ENCODE results near the gene HAUS7. TPM values are rescaled to one million over a fixed set of nuclear protein-coding genes. Genes with fewer than 3 reads are reported as not detected.

Gene HAUS7
- total and polyA plus RNA-seq, 2 of the 8 experiments (the other 6 are each of a cell fraction or from before 2014, with no cell fraction given): 45.4 to 54.0 TPM

GRCh38 chrX:153446636-153446936 is 23.8 kb downstream of the HAUS7 start (continued):
- TF ChIP-seq GABPA (IDR thresholded peaks at IDR 0.05; ENCODE audit: borderline replicate concordance, insufficient read depth, low read length): no peak
- TF ChIP-seq TBP (IDR thresholded peaks at IDR 0.05; ENCODE audit: low read depth, low read length): no peak
